Tibial nerve (tissue), 3 donors: ENCODE data around the gene ABCB4.

Experiments used
- POLR2A ChIP-seq, 2 donors: fragments of 450-650 bp; IDR thresholded peaks; one replicate each; pipeline ENCODE4 v1.6.1; 2017; ENCODE audit warnings: antibody characterized with exemption in 2 of 2, mild to moderate bottlenecking in 2 of 2, moderate library complexity in 2 of 2
- TF ChIP-seq, protein P1 (sequence below), 5 experiments: fragments of 200-600 bp in 3 of 5; fragments of 450-650 bp in 2 of 5; sonication (generic) in 3 of 5; IDR thresholded peaks; one replicate each; pipeline ENCODE4 v1.5.1; 2016 to 2019; ENCODE audit warnings: antibody characterized with exemption in 5 of 5, mild to moderate bottlenecking in 3 of 5, moderate library complexity in 2 of 5

DNA sequence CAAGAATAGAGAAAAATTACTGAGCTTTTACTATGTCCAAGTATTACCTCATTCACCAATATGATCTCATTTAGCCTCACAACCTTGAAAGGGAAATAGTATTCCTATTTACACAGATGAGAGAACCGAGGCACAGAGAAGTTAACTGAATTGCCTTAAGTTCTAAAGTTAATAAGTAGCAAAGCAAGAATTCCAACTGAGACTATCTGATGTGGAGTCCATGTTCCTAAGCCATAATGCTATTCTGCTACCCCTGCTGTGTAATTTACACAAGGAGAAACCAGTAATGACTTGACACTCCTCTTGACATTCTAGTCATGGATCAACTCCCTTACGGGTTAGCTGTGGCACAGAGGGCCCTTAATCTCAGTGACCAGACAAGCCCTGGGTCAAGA, 60.7 kb downstream of the ABCB4 start:
- TF ChIP-seq, protein P1, sequence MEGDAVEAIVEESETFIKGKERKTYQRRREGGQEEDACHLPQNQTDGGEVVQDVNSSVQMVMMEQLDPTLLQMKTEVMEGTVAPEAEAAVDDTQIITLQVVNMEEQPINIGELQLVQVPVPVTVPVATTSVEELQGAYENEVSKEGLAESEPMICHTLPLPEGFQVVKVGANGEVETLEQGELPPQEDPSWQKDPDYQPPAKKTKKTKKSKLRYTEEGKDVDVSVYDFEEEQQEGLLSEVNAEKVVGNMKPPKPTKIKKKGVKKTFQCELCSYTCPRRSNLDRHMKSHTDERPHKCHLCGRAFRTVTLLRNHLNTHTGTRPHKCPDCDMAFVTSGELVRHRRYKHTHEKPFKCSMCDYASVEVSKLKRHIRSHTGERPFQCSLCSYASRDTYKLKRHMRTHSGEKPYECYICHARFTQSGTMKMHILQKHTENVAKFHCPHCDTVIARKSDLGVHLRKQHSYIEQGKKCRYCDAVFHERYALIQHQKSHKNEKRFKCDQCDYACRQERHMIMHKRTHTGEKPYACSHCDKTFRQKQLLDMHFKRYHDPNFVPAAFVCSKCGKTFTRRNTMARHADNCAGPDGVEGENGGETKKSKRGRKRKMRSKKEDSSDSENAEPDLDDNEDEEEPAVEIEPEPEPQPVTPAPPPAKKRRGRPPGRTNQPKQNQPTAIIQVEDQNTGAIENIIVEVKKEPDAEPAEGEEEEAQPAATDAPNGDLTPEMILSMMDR (IDR thresholded peaks at IDR 0.05) = no peak
- TF ChIP-seq POLR2A (IDR thresholded peaks at IDR 0.05) = no peak
